HG02884 (cell line): ENCODE results near the gene SETD2.
"Not testable (repeated sequence)": the region's sequence is repeated elsewhere in the genome, so short reads cannot be mapped to it uniquely, and the experiment has no call there.

ENCODE experiments used
- ATAC-seq: cut with Tn5 transposase; IDR thresholded peaks from one replicate; pipeline ENCODE4 v1.9.1; 2021; ENCODE audit warnings: mild to moderate bottlenecking, moderate library complexity; ENCODE audit not compliant: unreplicated experiment

The SETD2 gene

GRCh38 chr3:47036145-47036544 lies 127.8 kb downstream of the SETD2 start:
- no peak for ATAC-seq

- ATAC-seq = no peak
These were observed 128.3 kb downstream of the SETD2 start for GRCh38 chr3:47035645-47036044.

DNA sequence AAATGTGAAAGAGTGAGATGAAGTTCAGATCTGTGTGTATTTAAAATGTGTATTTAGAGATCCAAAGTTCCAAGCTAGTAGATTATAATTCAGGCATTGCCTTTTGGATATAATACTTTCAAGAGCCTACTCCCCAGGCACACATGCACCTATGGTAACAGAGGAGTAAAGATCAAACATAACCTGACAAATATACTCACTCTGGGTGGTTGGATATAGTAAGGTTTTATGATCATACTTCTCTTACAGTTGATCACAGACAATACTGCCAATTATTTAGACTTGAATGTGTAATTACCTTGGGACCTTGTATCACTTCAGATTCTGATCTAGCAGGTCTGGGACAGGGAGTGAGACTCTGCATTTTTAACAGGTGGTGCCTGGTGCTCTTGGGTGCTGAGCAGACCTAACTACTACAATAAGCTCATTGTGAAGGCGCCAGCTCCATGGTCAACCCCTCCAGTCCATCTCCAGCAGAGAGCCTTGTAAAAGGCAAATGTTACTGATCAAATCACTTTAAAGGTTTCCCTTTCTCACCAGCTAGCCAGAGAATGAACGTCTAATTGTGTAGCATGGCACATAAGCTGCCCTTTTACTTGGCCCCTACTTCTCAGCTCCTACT lies 128.9 kb downstream of the SETD2 start:
- ATAC-seq = no peak

GRCh38 chr3:47031041-47031440 lies 132.9 kb downstream of the SETD2 start:
- ATAC-seq = not testable (repeated sequence)

DNA sequence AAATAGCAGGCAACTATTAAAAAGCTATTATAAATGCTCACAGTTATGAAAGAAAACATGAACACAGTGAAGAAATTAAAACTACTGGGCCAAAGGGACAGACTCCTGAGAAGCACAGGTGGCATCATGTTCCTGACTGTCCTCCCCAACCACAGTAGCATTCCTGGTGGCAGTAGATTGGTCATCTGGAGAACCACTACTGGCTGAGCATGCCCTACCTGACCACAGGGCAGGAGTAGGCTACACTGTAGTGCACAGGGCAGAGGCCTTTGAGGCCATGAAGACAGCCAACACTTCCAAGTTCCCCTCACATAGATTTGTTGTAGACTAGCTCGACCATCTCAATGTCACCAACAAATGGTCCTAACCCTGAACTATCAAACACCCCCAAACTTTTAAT lies 135.2 kb downstream of the SETD2 start:
- ATAC-seq = no peak

DNA sequence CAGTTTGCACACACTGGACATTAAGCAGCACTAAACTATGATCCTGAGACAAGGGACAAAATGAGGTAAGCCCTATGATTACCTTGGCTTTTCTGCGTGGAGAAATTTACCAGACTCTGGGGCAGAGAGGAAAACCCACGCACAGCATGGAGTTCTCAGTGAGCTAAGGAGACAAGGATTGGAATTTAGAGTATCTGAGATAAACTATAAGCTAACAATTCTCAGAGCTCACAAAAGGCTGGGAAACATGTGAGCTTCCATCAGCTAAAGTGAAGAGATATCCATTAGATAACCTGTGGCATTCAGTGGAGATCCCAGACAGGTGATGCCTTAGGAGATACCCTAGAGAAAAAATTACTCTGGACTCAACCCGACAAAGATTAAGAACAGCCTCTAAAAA lies 135.8 kb downstream of the SETD2 start:
- ATAC-seq = no peak

DNA sequence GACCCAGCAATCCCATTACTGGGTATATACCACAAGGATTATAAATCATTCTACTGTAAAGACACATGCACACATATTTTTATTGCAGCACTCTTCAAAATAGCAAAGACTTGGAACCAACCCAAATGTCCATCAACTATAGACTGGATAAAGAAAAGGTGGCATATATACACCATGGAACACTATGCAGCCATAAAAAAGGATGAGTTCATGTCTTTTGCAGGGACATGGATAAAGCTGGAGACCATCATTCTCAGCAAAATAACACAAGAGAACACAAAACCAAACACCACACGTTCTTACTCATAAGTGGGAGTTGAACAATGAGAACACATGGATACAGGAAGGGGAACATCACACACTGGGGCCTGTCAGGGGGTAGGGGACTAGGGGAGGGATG lies 137.5 kb downstream of the SETD2 start:
- not testable (repeated sequence) for ATAC-seq

DNA sequence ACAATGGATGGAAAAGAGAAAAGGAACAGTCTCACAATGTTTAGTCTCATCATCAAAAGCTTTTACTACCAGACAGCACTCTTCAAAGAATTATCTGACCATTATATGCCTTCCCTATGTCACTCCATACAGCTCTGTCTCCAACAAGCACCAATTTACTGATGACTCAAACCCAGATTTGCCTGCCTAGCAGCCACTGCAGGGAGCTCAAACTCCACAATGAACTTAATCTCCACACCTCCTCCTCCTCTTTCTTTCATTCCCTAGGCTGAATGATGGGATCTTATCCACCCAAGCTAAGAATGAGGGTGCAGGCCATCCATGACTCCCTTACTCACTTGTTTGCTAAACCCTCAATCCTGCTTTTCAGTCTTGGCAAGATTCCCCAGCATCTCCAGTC lies 139.0 kb downstream of the SETD2 start:
- ATAC-seq = no peak

DNA sequence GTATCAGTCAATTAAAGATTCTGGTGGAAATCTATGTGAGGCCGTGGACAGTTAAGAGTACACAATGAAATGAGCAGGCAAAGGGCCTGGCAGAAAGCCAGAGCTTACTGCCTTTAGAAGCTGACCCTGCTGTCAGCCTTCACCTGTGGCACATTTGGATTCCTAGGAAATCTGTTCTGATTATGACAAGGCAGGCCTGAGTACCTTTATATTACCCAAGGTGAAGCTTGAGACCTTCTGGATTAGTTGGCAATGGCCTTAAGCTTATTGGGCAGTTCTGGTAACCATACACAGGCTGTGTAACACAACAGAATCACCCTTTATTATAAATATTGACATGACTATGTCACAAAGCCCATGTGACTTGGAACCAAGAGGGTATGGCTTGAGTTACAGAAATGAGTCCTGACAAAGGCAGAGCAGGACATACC lies 141.3 kb downstream of the SETD2 start:
- ATAC-seq = no peak

DNA sequence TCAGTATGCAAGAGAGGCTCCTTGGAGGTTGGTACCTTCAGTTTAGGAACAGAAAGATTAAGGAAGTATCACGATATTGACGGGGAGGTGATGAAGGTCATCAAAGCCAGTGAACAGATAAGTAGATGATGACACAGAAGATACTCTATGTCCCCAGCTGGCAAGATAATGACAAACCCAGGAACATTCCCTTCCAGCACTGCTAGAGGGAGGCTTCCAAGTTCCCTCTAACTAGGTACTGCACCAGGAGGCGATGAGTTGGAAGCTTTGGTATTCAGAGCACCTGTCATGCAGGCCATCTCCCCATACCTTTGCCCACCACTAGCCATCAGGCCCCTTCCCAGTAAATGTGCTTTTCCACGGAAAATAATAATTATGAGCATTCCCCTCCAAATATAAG lies 143.6 kb downstream of the SETD2 start:
- no peak for ATAC-seq

- ATAC-seq = peak; percentile 63
These were observed 144.7 kb downstream of the SETD2 start for GRCh38 chr3:47019201-47019600.

- ATAC-seq = no peak
These were observed 145.7 kb downstream of the SETD2 start for GRCh38 chr3:47018269-47018611.

DNA sequence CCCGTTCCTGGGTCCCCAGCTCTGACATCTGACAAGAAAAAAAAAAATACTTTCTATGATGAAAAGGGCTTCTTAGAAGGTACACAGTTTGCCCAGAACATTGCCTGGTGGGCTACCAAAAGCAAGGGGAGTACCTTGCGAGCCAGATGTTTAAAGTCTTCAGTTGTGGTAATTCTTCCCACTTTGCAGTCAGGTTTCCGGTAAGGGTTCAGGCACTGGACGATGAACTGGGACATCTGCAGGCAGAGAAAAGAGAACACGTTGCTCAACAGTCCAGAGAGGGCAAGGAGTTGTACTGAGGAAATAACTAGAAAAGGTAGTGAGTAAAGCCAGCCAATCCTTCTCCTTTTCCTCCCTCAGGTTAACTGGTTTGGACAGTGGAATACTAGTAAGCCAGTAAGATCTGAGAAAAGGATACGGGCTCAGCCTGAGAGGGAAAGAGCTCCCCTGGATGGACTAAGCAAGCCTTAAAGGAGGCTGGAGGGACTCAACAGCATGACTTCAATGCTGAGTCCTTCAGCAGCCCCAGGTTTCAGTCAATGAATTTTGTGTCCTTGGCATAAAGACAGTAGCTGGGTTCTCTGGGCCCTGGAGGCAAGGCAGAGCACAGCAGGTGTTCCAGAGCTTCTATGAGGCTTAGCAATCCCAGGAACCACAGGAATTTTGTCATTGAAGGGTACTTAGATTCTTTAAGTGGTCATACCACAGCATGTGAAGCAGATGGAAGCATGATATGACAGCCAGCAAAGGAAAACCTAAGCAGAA lies 146.2 kb downstream of the SETD2 start:
- no peak for ATAC-seq

DNA sequence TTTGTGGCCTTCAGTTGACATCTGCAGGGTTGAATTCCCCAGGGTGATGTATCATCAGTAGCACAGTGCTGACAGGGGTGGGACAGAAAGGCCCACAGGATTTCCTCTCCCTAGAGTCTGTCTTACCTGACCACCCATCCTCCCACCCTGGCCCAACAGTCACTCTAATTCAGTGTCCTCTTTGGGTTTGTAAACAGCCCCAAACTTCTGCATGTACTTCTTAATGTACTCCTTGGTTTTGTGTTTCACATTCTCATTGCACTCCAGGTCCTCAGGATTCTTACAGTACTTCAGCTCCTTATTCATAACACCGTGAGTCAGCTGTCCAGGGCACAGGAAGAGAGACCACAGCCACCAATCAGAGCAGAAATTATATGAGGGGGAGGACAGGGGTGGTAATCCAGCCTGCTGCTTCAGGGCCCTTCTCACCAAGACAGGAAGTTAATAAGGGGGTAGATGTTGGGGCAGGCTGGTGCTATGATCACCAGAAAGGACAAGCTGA lies 146.9 kb downstream of the SETD2 start:
- no peak for ATAC-seq

- ATAC-seq = no peak
These were observed 147.6 kb downstream of the SETD2 start for GRCh38 chr3:47016086-47016933.

DNA sequence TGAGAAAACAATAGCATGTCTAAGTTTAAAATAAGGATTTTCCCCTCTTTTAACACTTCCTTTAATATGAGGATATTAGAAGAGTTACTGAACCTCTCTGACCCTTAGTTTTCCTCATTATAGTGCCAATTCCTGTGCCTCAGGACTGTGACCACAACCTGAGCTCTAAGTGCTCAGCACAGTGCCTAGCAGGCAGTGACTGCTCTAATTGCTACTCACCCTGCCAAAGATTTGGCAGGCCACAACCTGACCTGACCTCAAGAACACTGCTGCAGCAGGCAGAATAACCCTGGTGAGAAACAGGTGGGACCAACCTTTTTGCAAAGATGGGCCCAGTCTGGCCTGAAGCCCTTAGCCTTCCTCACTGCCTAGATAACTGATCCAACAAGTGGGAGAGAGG lies 148.8 kb downstream of the SETD2 start:
- ATAC-seq = no peak

DNA sequence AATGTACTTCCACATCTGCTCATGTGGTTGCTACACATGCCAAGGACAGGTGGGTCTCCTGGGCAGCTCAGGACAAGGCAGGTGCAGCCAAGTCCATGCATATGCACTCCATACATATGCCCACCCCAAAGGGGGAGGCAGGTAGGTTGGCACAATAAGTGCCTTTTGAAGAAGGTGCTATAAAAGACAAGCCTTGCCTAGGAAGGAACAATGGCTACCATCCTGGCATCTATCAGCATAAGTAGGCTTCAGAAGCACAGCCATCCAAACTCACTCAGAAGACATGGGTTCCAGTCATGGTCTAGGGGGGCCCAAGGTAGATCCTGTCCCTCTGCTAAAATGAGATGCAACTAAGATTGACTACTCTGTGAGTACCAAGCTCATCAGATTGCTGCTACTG lies 149.9 kb downstream of the SETD2 start:
- no peak for ATAC-seq

GRCh38 chr3:47013231-47013630 lies 150.7 kb downstream of the SETD2 start:
- no peak for ATAC-seq

DNA sequence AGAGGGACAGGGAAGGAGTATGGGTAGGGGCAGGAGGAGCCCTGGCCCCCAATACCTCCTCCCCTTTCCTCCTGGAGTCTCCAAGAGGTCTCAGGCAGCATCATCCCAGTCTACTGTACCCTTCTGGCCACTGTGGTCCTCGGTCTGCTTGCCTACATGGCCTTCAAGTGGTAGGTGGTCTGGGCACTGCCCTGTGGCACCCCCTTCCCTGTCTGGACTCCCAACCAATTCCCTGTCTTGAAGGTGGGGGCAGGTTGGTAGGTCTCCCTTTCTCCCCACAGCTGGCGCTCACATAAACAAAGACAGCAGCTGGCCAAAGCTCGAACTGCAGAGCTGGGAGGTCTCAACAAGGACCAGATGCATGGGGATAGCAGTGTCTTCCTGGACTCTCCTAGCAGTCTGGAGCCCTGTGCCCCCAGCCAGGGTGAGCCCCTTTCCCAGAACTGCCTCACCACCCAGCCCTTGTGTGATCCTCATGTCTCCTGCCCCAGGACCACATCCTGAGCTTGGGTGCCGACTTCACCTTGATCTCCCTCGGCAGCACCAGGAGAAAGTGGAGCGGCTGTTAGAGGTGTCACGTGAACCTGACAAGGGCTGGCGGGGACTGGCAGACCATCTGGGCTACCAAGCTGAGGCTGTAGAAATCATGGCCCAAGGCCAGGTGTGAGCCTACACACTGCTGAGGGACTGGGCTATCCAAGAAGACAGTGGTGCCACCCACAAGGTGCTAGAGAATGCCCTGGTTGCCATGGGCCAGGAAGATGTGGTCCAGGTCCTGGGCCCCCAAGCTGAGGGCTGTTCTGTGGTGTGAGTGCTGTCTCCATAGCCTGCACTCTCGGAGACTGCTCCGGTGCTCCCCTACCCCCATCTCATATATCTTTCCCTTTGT lies 151.3 kb downstream of the SETD2 start:
- no peak for ATAC-seq

DNA sequence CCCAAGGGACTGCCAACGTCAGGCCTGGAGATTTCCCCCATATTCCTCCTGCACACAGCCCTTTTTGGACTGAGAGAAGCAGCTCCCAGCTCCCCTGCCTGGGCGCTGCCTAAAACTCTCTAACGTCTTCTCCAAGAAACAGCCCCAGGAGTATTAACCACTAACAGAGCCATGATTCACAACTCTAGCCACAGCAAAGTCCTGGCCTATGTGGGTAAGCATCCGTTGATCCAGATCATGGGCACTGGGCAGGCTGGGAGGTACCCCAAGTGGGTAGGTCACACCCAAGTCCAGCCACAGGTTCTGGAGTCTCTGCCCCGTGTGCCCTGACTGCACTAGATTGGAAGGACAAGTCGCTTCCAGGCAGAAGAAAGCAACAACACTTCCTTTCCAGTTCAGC lies 152.5 kb downstream of the SETD2 start:
- no peak for ATAC-seq

- no peak for ATAC-seq
These were observed 153.0 kb downstream of the SETD2 start for GRCh38 chr3:47010910-47011309.
